Activated naive CD8-positive, alpha-beta T cell treated with anti-CD3 and anti-CD28 coated beads, Interleukin-2, amount 50 U/mL, for 16 hours (primary cell): ENCODE data around the gene SLFNL1.

ENCODE experiments used
- DNase-seq: peaks from one replicate; pipeline ENCODE4 v3.0.0-alpha.2; 2020; ENCODE audit warnings: low read depth, low spot score

The SLFNL1 gene

GRCh38 chr1:41021526-41022308, at the start of gene SLFNL1:
Gene SLFNL1 (minus strand): TSS chr1:41021725. CDS start chr1:41020660, 1,065 bp downstream.
- DNase-seq: no peak

DNA sequence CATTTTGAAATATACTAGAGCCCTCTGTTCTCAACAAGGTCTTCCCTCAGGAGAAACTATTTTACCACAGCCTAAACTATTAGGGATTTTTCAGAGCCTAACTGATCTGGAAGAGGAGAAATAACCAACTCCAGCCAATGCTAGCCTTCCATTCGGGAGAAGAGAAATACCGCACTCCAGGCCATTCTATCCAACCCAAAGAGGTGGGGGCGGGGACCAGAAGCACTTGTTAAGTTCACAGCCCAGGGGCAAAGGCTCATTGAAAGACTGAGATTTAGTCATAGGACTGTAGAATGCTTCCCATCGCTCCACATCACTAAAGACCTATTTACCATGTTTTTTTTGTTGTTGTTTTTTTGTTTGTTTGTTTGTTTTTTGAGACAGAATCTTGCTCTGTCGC, 35.4 kb upstream of the SLFNL1 start:
- no peak for DNase-seq

GRCh38 chr1:41053316-41053715, 31.8 kb upstream of the SLFNL1 start:
- no peak for DNase-seq

- no peak for DNase-seq
These were observed 29.5 kb upstream of the SLFNL1 start for GRCh38 chr1:41051022-41051421.

- no peak for DNase-seq
These were observed 27.0 kb upstream of the SLFNL1 start for GRCh38 chr1:41048540-41048939.

- no peak for DNase-seq
These were observed 24.8 kb upstream of the SLFNL1 start for GRCh38 chr1:41046347-41046775.

GRCh38 chr1:41045740-41046139, 24.2 kb upstream of the SLFNL1 start:
- no peak for DNase-seq

DNA sequence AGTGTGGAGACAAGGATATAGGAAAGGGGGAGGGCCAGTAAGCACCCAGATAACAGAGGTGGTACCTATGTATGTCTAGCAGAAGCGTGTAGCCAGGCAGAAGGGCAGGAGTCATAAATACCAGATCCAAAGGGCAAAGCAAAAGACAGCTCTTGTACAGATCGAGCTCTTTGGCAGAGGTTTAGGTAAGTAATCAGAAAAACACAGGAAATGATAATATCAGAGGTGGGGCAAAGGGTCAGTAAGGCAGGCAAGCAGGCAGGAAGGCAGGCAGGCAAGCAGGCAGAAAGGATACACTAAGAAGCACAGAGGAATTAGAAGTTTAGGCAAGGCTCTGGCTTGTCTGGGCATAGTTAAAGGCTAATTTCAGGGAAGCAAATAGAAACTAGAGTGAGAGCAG, 22.7 kb upstream of the SLFNL1 start:
- DNase-seq: no peak

GRCh38 chr1:41041614-41042270, 20.2 kb upstream of the SLFNL1 start:
- no peak for DNase-seq

DNA sequence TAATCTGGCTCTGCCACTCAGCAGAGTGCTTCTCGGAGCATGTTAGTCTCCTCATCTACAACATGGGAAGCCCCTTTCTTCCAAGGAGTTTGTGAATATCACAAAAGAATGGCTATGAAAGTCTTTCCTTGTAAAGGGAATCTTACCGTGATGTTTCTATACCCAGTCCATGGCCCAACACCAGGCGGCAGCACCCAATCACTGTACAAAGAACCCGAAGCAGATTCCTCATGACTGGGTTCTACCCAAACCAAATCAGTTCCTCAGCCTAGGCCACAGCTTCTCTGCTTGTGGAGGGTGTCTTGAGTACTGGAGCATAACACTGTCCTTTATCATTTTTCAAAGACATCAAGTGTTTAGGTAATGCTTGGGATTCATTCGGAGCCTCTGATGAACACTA, 16.6 kb upstream of the SLFNL1 start:
- no peak for DNase-seq

GRCh38 chr1:41037116-41037903, 15.8 kb upstream of the SLFNL1 start:
- no peak for DNase-seq

DNA sequence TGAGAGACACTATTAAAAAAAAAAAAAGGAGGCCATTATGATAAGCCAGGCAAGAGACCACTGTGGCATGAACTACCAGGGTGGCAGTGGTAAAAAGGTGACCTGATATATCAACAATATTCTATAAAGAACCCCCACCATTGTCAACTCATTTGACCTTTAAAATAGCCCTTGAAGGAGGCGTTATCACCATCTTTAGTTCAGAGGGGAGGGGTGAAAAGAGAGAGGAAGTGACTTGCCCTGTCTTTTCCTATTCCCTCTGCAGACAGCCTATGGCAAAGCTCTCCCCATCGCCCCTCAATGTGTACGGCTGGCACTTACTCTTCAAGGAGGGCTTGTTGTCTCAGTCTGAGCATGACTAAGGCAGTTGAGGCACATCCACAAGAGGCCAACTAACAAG, 11.7 kb upstream of the SLFNL1 start:
- DNase-seq: no peak

DNA sequence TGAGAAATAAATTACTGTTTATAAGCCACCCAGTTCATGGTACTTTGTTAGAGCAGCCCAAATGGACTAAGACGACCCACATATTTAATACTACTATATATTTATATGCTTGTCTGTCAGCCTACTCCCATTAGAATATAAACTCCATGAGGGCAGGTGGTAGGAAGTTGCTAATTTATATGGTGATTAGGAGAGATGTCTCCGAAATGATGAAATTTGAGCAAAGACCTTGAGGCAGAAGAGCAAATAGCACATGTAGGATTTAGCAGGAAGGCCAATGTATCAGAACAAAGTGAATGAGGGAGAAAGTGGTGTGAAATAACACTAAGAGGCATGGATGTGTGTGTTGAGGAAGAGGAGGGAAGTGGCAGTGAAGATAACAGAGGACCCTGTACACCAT, 10.6 kb upstream of the SLFNL1 start:
- no peak for DNase-seq

DNA sequence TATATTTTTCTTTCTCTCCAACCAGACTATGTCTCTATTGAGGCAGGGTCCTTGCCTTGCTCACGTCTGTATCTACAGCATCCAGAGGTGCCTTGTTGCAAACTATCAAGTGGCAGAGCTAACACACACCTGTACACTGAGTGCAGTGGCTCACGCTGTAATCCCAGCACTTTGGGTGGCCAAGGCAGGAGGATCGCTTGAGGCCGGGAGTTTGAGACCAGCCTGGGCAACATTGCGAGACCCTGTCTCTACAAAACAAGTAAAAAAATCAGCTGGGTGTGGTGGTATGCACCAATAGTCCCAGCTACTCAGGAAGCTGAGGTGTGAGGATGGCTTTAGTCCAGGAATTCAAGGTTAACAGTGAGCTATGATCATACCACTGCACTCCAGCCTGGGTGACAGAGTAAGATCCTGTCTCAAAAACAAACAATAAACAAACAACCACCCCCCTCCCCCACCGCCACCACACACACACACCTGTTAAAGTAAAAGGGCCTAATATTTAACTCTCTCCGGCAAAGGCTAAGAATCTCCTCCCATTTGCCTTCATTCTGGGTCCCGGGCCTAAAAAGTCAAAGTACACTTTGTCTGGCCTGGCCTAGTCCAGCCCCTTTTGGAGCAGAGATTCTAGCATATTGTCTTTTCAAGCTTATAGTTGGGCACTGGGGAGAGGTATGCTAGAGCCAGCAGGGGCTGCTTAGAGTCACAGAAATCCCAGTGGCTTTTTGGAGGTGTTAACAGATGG, 9.5 kb upstream of the SLFNL1 start:
- no peak for DNase-seq

DNA sequence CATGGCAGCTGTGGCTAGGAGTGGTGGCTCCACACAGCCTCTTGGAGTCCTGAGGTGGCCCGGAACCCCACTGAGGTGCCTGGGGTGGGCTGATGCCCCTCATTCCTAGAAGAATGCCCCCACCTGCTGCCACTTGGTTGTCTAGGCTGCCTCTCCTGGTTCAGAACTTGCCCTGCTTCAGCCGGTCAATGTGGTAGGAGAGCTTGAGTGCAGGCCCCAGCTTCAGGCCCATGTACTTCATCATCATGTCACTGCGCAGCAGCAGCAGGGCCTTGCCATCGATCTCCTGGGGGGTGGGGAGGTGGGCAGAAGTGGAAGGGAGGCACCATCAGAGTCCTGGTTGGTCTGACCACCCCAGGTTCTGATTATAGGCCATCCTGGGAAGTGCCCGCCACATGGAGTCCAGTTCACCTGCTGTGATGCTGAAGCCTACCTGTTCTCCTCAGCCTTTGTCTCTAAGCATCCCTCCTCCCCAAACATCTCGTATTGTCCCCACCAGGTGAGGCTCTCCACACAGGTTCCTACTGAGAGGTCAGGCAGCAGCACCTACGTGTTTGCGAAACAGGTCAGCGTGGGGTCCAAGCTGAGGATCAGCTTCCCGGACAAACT, 6.6 kb upstream of the SLFNL1 start:
- DNase-seq: no peak

- no peak for DNase-seq
These were observed 4.7 kb upstream of the SLFNL1 start for GRCh38 chr1:41025979-41026819.

DNA sequence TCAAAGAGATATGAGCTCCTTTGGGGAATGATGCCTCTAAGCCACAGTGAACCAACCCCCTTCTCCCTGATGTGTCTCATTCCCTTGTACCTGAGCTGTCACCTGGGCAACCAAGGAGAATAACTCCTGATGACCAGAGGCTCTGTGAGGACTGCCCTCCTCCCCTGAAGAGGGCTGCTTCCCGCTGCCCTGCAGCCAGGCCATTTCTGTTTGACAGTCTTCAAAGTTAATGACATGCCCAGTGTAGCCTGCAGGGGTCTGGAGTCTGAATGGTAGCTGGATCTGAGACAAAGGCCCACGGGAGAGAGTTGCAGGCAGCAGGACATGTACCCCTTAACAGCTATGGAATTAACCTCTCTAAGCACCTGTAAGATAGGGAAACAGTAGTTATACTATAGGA, 3.4 kb upstream of the SLFNL1 start:
- no peak for DNase-seq

- no peak for DNase-seq
These were observed 1.9 kb upstream of the SLFNL1 start for GRCh38 chr1:41023279-41023990.

- no peak for DNase-seq
These were observed 899 bp upstream of the SLFNL1 start for GRCh38 chr1:41022424-41022823.

DNA sequence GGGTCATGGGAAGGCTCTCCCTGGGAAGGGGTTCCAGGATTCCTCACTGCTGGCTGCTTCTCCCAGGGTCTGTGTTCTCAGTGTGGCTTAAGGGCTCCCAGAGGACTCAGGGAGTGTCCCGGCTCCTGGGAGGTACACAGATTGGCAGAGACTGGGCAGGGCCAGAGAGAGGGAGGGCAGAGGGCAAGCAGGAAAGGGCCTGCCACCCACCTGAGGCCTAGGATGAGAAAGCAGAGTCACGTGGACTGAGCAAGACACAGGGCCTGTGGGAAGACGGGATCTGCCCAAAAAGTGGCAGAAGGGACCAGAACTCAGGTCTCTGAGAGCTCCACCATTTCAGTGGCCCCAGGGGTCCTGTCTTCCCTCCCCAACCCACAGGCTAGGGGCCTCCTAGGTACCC, 871 bp downstream of the SLFNL1 start:
- DNase-seq: no peak
